SH-SY5Y (cell line): ENCODE measurements around the gene GZF1.

Experiments
- GATA2 ChIP-seq: IDR thresholded peaks from 2 replicates; pipeline ENCODE4 v1.6.1; 2011; ENCODE audit warnings: mild to moderate bottlenecking, low read depth, low read length
- GATA3 ChIP-seq: IDR thresholded peaks from 2 replicates; pipeline ENCODE4 v1.6.1; 2011; ENCODE audit warnings: low read depth, mild to moderate bottlenecking, low read length, moderate library complexity

DNA sequence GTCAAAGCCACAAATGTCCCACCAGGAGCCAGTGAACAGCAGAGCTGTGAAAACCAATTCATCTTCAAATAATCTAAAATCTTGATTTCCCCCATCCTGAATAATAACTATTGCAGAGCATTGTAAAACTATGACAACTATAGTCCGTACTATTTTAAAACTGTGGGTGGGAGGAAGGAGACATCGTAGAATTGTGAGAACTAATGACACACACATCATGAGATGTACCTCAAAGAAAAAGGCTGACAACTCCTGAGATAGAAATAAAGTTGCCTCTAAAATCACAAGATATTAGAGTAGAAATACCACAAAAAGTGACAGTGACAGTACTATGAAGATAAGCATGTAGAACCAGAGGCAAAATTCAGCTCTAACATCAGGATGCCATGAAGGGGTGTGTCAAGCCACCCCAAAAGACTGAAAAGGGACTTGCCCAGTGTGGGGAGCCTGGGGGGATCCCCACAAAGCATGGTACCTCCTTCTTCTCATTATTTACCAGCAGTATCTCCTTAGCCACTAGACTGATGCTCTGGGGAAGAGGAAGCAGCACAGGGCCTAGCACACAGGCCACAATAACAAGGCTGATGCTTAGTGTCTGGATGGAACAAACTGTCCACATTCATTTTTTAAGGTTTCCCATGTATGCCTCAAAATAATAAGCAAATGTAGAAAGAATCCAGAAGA lies 45.9 kb downstream of the GZF1 start:
- no peak for TF ChIP-seq GATA3
- TF ChIP-seq GATA2 = no peak
